Keratinocyte (primary cell): ENCODE results near the gene GDF11. TPM values are rescaled to one million over a fixed set of nuclear protein-coding genes. Genes with fewer than 3 reads are reported as not detected.

Experiments
- DNase-seq: peaks from one replicate; pipeline ENCODE4 v3.0.0-alpha.2; 2011; ENCODE audit warnings: low read depth, missing footprints, low spot score
- FAIRE-seq: peaks from 2 replicates; lab custom pipeline; 2011; peaks lifted over from hg19 to GRCh38; lab: Jason Lieb, UNC
- H2AFZ ChIP-seq: 2 replicates; pipeline ENCODE4 v1.6.0; 2012; ENCODE audit warnings: low read length, control low read depth, inconsistent platforms; ENCODE audit not compliant: control insufficient read depth
- H3K27ac ChIP-seq: 2 replicates; pipeline ENCODE4 v1.5.1; 2011; ENCODE audit warnings: low read length; ENCODE audit not compliant: control insufficient read depth, insufficient read depth
- H3K27me3 ChIP-seq: 3 replicates; pipeline ENCODE4 v1.6.0; 2011; ENCODE audit warnings: low read length; ENCODE audit not compliant: control insufficient read depth, insufficient read depth; ENCODE audit errors: extremely low read depth
- H3K36me3 ChIP-seq, 2 experiments: 2 replicates in 1 of 2; 3 replicates in 1 of 2; pipeline ENCODE4 v1.5.1; 2011; ENCODE audit warnings: low read length in 2 of 2, mild to moderate bottlenecking in 1 of 2; ENCODE audit not compliant: control insufficient read depth in 2 of 2, insufficient read depth in 2 of 2; ENCODE audit errors: extremely low read depth in 1 of 2
- H3K4me1 ChIP-seq: 3 replicates; pipeline ENCODE4 v1.5.1; 2011; ENCODE audit warnings: low read length; ENCODE audit not compliant: control insufficient read depth, insufficient read depth; ENCODE audit errors: extremely low read depth
- H3K4me2 ChIP-seq: 3 replicates; pipeline ENCODE4 v1.6.0; 2011; ENCODE audit warnings: low read depth, low read length; ENCODE audit not compliant: control insufficient read depth, insufficient read depth; ENCODE audit errors: extremely low read depth
- H3K4me3 ChIP-seq, 3 experiments: fragments of 200-600 bp in 1 of 3; sonication (generic) in 1 of 3; 2 replicates in 2 of 3; 3 replicates in 1 of 3; pipeline ENCODE4 v1.5.1; 2011 to 2016; ENCODE audit warnings: low read length in 3 of 3, mild to moderate bottlenecking in 3 of 3, control low read depth in 2 of 3, inconsistent platforms in 1 of 3, low read depth in 1 of 3, mixed read lengths in 1 of 3, mixed run types in 1 of 3, moderate library complexity in 1 of 3; ENCODE audit not compliant: control insufficient read depth in 2 of 3, insufficient read depth in 2 of 3; ENCODE audit errors: extremely low read depth in 1 of 3
- H3K79me2 ChIP-seq: 2 replicates; pipeline ENCODE4 v1.6.0; 2012; ENCODE audit warnings: low read length; ENCODE audit not compliant: control insufficient read depth, insufficient read depth
- H3K9ac ChIP-seq: 3 replicates; pipeline ENCODE4 v1.6.0; 2011; ENCODE audit warnings: low read length; ENCODE audit not compliant: control insufficient read depth, insufficient read depth; ENCODE audit errors: extremely low read depth
- H3K9me1 ChIP-seq: 3 replicates; pipeline ENCODE4 v1.6.0; 2011; ENCODE audit warnings: low read length; ENCODE audit not compliant: control insufficient read depth, insufficient read depth; ENCODE audit errors: extremely low read depth
- H3K9me3 ChIP-seq: 2 replicates; pipeline ENCODE4 v1.5.1; 2012; ENCODE audit warnings: low read depth, low read length; ENCODE audit not compliant: control insufficient read depth
- H4K20me1 ChIP-seq: 3 replicates; pipeline ENCODE4 v1.6.0; 2011; ENCODE audit warnings: low read length; ENCODE audit not compliant: control insufficient read depth, insufficient read depth; ENCODE audit errors: extremely low read depth
- CTCF ChIP-seq, 3 experiments: IDR thresholded peaks in 1 of 3; conservative IDR thresholded peaks in 1 of 3; optimal IDR thresholded peaks in 1 of 3; 2 replicates in 2 of 3; 3 replicates in 1 of 3; pipeline versions ENCODE3 to v1.5.1; 2011; ENCODE audit warnings: low read length in 3 of 3, mild to moderate bottlenecking in 3 of 3, moderate library complexity in 2 of 3, control low read depth in 1 of 3, inconsistent platforms in 1 of 3; ENCODE audit not compliant: insufficient read depth in 2 of 3; ENCODE audit errors: extremely low read depth in 1 of 3
- EZH2 ChIP-seq: IDR thresholded peaks from one replicate; pipeline ENCODE4 v1.6.1; 2012; ENCODE audit warnings: inconsistent platforms, mild to moderate bottlenecking, low read length, moderate library complexity
- dilution Hi-C: fragments of 300-500 bp; cut with MboI; formaldehyde crosslinking; loops from one replicate; pipeline ENCODE4 v1.7.0; 2020; ENCODE audit warnings: low sequenced_read_pairs; ENCODE audit not compliant: extremely low pct_ligation_motif_present
- polyA plus RNA-seq, 5 experiments: library from polyadenylated mRNA; depleted of rRNA in 3 of 5; stranded (reverse) in 3 of 5; stranded (forward) in 1 of 5; unstranded in 1 of 5; fragments of >200 nt; gene quantifications; 1 replicate in 1 of 5; 2 replicates in 3 of 5; 3 replicates in 1 of 5; pipeline versions ENCODE4 v1.2.1 to v1.2.3, GENCODE V29; 2011 to 2012; ENCODE audit warnings: missing spikeins in 2 of 5, low read depth in 1 of 5, low replicate concordance in 1 of 5

Gene GDF11
- polyA plus RNA-seq, 1 donor (not counting 4 experiments of a cell fraction or from before 2014, with no cell fraction given) = 2.7 TPM

GRCh38 chr12:55795950-55796349 lies 53.0 kb downstream of the GDF11 start:
- dilution Hi-C loops = no loop called here
- no peak overlapping the region for H3K4me3 ChIP-seq
- H3K9me1 ChIP-seq = no peaks in the 10 kb centered on the region
- no peaks in the 10 kb centered on the region for H3K9me3 ChIP-seq
- H3K79me2 ChIP-seq = peaks cover 4% of the 10 kb centered on the region
- DNase-seq (no peak), FAIRE-seq (no peak)
- no peak overlapping the region for H3K4me2 ChIP-seq
- no peaks in the 10 kb centered on the region for H3K4me1 ChIP-seq
- H3K9ac ChIP-seq = no peak overlapping the region
- no peak overlapping the region for H3K27ac ChIP-seq
- TF ChIP-seq EZH2 = no peak
- no peak for TF ChIP-seq CTCF (optimal IDR thresholded peaks at IDR 0.05 in 1 of 3, IDR thresholded peaks at IDR 0.05 in 1 of 3, conservative IDR thresholded peaks at IDR 0.05 in 1 of 3; ENCODE audit: extremely low read depth in 1 of 3, insufficient read depth in 2 of 3, low read length in 3 of 3)
- H3K36me3 ChIP-seq = peaks cover 19 to 24% of the 10 kb centered on the region in 2 experiments
- H2AFZ ChIP-seq = no peak overlapping the region
- H4K20me1 ChIP-seq = no peaks in the 10 kb centered on the region
- no peaks in the 10 kb centered on the region for H3K27me3 ChIP-seq

DNA sequence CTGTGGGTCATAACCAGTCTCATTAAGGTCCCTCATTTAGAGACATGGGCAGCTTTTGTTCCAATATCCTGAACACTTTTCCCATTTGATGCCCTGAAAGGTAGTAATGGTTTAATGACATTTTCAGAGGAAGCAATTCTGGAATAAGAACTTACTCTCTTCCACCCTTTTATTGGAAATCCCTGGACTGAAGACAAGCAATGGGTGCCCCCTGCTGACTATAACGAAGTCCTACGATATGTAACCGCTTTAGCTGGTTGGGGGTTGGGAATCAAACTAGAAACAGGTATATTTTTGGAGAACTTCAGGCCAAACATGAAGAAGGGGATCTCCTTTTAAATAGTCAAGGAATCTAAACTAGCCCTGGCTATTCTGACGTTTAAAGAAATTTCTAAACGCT lies 54.1 kb downstream of the GDF11 start:
- H3K27ac ChIP-seq = no peak overlapping the region
- no peaks in the 10 kb centered on the region for H3K4me1 ChIP-seq
- DNase-seq (no peak), FAIRE-seq (no peak)
- H3K9me1 ChIP-seq = no peaks in the 10 kb centered on the region
- peaks cover 11% of the 10 kb centered on the region for H3K79me2 ChIP-seq
- no peak overlapping the region for H3K9ac ChIP-seq
- peaks cover 24 to 27% of the 10 kb centered on the region in 2 experiments for H3K36me3 ChIP-seq
- no peak overlapping the region for H3K4me3 ChIP-seq
- no peak overlapping the region for H2AFZ ChIP-seq
- no peaks in the 10 kb centered on the region for H4K20me1 ChIP-seq
- no peaks in the 10 kb centered on the region for H3K27me3 ChIP-seq
- H3K4me2 ChIP-seq = no peak overlapping the region
- TF ChIP-seq EZH2 (no peak), CTCF (optimal IDR thresholded peaks at IDR 0.05 in 1 of 3, IDR thresholded peaks at IDR 0.05 in 1 of 3, conservative IDR thresholded peaks at IDR 0.05 in 1 of 3; ENCODE audit: extremely low read depth in 1 of 3, insufficient read depth in 2 of 3, low read length in 3 of 3) (peak in 2 of 3 experiments; percentile 36 to 37)
- no peaks in the 10 kb centered on the region for H3K9me3 ChIP-seq
- dilution Hi-C loops = no loop called here
